Uterus (tissue), 4 donors: Measurements from ENCODE around the gene PRM2. TPM values are rescaled to one million over a fixed set of nuclear protein-coding genes. Genes with fewer than 3 reads are reported as not detected.

Source experiments
- DNase-seq, 2 donors: peaks; one replicate each; pipeline ENCODE4 v3.0.0-alpha.2; 2019 to 2020
- H3K27ac ChIP-seq, 2 donors: fragments of 200-600 bp; sonication (generic); 1 replicate in 1 of 2; 2 replicates in 1 of 2; pipeline ENCODE4 v1.5.1; 2016 to 2018
- H3K27me3 ChIP-seq, 2 donors: fragments of 200-600 bp; sonication (generic); one replicate each; pipeline ENCODE4 v1.5.1; 2018 to 2019; ENCODE audit warnings: control low read depth in 1 of 2
- H3K36me3 ChIP-seq, 2 donors: fragments of 200-600 bp; sonication (generic); one replicate each; pipeline ENCODE4 v1.5.1; 2019; ENCODE audit warnings: control low read depth in 1 of 2
- H3K4me1 ChIP-seq, 2 donors: fragments of 200-600 bp; sonication (generic); one replicate each; pipeline ENCODE4 v1.5.1; 2018 to 2019; ENCODE audit warnings: control low read depth in 1 of 2
- H3K4me3 ChIP-seq, 2 donors: fragments of 200-600 bp; sonication (generic); 1 replicate in 1 of 2; 2 replicates in 1 of 2; pipeline ENCODE4 v1.5.1; 2018 to 2019; ENCODE audit warnings: mild to moderate bottlenecking in 1 of 2
- H3K9me3 ChIP-seq, 2 donors: fragments of 200-600 bp; sonication (generic); one replicate each; pipeline ENCODE4 v1.5.1; 2019; ENCODE audit warnings: control low read depth in 1 of 2
- POLR2A ChIP-seq, 2 donors: fragments of 450-650 bp; IDR thresholded peaks; one replicate each; pipeline ENCODE4 v1.6.1; 2016; ENCODE audit warnings: antibody characterized with exemption in 2 of 2, mild to moderate bottlenecking in 1 of 2, moderate library complexity in 1 of 2
- intact Hi-C: fragments of 100-400 bp; cut with DNase I; formaldehyde crosslinking; loops from one replicate; pipeline ENCODE4 v1.15.1; 2023; ENCODE audit warnings: low total_unique reads
- total RNA-seq, 4 donors: library from RNA; depleted of rRNA in 3 of 4; stranded (reverse); fragments of >200 nt in 3 of 4; gene quantifications; one replicate each; pipeline versions ENCODE4 v1.1.0 to v1.2.4, GENCODE V29; 2014 to 2023
- TF ChIP-seq, protein P1 (sequence below), 4 experiments: fragments of 200-600 bp in 2 of 4; fragments of 450-650 bp in 2 of 4; sonication (generic) in 2 of 4; IDR thresholded peaks; one replicate each; pipeline ENCODE4 v1.5.1; 2016 to 2019; ENCODE audit warnings: antibody characterized with exemption in 4 of 4, mild to moderate bottlenecking in 2 of 4, moderate library complexity in 1 of 4
- donor health status: DM: yes; HTN: yes; CAD: no.

PRM2 gene
- total RNA-seq, 4 donors from 2014 or later = not detected

- intact Hi-C loops = no loop called here
- Histone ChIP-seq H3K27ac (no peak overlapping the region), H3K4me1 (no peaks in the 10 kb centered on the region), H3K4me3 (no peak overlapping the region), H3K27me3 (no peaks in the 10 kb centered on the region), H3K9me3 (no peaks in the 10 kb centered on the region), H3K36me3 (no peaks in the 10 kb centered on the region)
- DNase-seq = no peak
- TF ChIP-seq, protein P1, sequence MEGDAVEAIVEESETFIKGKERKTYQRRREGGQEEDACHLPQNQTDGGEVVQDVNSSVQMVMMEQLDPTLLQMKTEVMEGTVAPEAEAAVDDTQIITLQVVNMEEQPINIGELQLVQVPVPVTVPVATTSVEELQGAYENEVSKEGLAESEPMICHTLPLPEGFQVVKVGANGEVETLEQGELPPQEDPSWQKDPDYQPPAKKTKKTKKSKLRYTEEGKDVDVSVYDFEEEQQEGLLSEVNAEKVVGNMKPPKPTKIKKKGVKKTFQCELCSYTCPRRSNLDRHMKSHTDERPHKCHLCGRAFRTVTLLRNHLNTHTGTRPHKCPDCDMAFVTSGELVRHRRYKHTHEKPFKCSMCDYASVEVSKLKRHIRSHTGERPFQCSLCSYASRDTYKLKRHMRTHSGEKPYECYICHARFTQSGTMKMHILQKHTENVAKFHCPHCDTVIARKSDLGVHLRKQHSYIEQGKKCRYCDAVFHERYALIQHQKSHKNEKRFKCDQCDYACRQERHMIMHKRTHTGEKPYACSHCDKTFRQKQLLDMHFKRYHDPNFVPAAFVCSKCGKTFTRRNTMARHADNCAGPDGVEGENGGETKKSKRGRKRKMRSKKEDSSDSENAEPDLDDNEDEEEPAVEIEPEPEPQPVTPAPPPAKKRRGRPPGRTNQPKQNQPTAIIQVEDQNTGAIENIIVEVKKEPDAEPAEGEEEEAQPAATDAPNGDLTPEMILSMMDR (IDR thresholded peaks at IDR 0.05) = no peak
- TF ChIP-seq POLR2A (IDR thresholded peaks at IDR 0.05) = no peak
Observed at GRCh38 chr16:11234884-11235702, 41.2 kb downstream of the PRM2 start.

- TF ChIP-seq, protein P1 (IDR thresholded peaks at IDR 0.05) = no peak
- no peak for TF ChIP-seq POLR2A (IDR thresholded peaks at IDR 0.05)
- Histone ChIP-seq H3K4me3 (no peak overlapping the region), H3K27me3 (no peaks in the 10 kb centered on the region), H3K4me1 (no peaks in the 10 kb centered on the region), H3K9me3 (no peaks in the 10 kb centered on the region), H3K36me3 (no peaks in the 10 kb centered on the region), H3K27ac (no peak overlapping the region)
- intact Hi-C loops = no loop called here
- DNase-seq = no peak
Observed at GRCh38 chr16:11233727-11234376, 42.4 kb downstream of the PRM2 start.

DNA sequence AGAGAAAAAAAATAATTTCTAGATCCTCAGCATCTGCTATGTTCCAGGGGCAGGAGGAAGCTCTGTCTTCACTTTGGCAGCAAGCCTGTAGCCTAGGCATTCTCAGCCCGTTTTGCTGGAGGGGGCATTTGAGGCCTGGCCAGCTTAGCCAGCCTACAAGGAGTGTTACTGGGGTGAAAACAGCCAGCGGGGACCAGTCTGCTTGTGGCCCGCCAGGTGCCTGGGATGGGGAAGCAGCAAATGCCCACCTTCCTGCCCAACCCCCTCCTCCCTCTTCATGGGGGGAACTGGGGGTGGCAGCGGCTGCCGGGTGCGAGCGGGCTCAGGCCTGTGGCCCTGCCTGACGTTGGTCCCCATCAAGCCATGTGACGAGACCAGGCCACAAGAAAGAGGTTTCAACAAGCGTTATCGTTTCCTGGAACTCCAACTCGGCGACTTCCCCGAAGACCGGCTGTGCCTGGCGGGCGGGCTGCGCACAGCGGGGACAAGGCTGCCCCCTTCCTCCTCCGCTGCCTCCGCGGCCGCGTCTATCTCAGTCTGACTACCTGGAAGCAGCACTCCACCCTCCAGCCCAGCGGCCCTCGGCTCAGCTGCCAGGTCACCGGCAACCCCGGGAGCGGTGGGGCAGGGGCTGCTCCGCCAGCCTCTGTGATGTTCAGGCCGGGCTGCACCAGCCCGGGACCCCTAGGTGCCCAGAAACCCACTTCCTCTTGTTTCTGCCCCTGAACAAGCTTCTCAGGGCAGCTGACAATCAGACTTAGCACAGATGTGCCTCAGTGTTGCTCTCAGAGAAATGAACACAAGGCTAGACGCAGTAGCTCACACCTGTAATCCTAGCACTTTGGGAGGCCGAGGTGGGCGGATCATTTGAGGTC, 43.2 kb downstream of the PRM2 start:
- TF ChIP-seq, protein P1 (IDR thresholded peaks at IDR 0.05) = no peak
- TF ChIP-seq POLR2A (IDR thresholded peaks at IDR 0.05) = no peak
- Histone ChIP-seq H3K27me3 (no peaks in the 10 kb centered on the region), H3K4me3 (no peak overlapping the region), H3K36me3 (no peaks in the 10 kb centered on the region), H3K9me3 (no peaks in the 10 kb centered on the region), H3K4me1 (no peaks in the 10 kb centered on the region), H3K27ac (no peak overlapping the region)
- intact Hi-C loops = no loop called here
- no peak for DNase-seq

- H3K27ac ChIP-seq = no peak overlapping the region
- H3K36me3 ChIP-seq = no peaks in the 10 kb centered on the region
- H3K4me1 ChIP-seq = no peaks in the 10 kb centered on the region
- TF ChIP-seq POLR2A (IDR thresholded peaks at IDR 0.05) = no peak
- TF ChIP-seq, protein P1 (IDR thresholded peaks at IDR 0.05) = no peak
- no peaks in the 10 kb centered on the region for H3K9me3 ChIP-seq
- no peaks in the 10 kb centered on the region for H3K27me3 ChIP-seq
- DNase-seq = no peak
- no peak overlapping the region for H3K4me3 ChIP-seq
- intact Hi-C loops = no loop called here
Observed at GRCh38 chr16:11232302-11232851, 43.9 kb downstream of the PRM2 start.
